ENCODE data around the gene CNTN3. TPM values are rescaled to one million over a fixed set of nuclear protein-coding genes. Genes with fewer than 3 reads are reported as not detected.

The CNTN3 gene
- total and polyA plus RNA-seq, 3 donors from 2014 or later: 2.4 to 4.1 (median 3.7) TPM

GRCh38 chr3:74626011-74626410 is 11.6 kb upstream of the CNTN3 start:
- 79 to 97% methylated on average over 2 of the region's 2 CpGs for WGBS, 2 donors
- Histone ChIP-seq H3K36me3 (ENCODE audit: low read depth, missing control alignments) (no peaks in the 10 kb centered on the region), H3K9me3 (no peaks in the 10 kb centered on the region), H3K4me3 (no peak overlapping the region), H3K27me3 (no peaks in the 10 kb centered on the region), H3K27ac (no peak overlapping the region), H3K4me1 (no peaks in the 10 kb centered on the region)
- DNase-seq: no peak
- no peak for TF ChIP-seq POLR2A (IDR thresholded peaks at IDR 0.05)
- TF ChIP-seq, protein P1, sequence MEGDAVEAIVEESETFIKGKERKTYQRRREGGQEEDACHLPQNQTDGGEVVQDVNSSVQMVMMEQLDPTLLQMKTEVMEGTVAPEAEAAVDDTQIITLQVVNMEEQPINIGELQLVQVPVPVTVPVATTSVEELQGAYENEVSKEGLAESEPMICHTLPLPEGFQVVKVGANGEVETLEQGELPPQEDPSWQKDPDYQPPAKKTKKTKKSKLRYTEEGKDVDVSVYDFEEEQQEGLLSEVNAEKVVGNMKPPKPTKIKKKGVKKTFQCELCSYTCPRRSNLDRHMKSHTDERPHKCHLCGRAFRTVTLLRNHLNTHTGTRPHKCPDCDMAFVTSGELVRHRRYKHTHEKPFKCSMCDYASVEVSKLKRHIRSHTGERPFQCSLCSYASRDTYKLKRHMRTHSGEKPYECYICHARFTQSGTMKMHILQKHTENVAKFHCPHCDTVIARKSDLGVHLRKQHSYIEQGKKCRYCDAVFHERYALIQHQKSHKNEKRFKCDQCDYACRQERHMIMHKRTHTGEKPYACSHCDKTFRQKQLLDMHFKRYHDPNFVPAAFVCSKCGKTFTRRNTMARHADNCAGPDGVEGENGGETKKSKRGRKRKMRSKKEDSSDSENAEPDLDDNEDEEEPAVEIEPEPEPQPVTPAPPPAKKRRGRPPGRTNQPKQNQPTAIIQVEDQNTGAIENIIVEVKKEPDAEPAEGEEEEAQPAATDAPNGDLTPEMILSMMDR (IDR thresholded peaks at IDR 0.05): no peak
- intact Hi-C loops (cut with DNase I; ENCODE audit: low total_unique reads): no loop called here

DNA sequence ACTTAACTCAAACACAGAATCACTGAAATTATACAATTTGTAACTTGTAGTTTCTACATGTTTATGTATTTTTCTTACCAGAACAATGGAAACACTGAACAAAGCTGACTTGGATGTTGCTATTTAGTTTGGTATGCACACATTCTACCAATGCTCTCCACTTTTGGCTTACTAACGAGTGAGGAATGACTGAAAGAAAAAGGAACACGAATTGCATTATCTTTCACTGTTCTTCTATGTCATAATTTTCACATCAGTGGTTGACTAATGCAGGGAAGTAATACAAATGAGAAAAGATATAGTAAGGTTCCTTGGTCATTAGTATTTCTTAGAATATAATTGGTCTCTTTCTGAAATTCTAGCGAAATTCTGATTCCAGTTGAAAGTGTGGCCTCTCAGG is 9.8 kb upstream of the CNTN3 start:
- Histone ChIP-seq H3K36me3 (ENCODE audit: low read depth, missing control alignments) (no peaks in the 10 kb centered on the region), H3K27ac (no peak overlapping the region), H3K27me3 (no peaks in the 10 kb centered on the region), H3K4me3 (no peak overlapping the region), H3K9me3 (no peaks in the 10 kb centered on the region), H3K4me1 (no peaks in the 10 kb centered on the region)
- TF ChIP-seq, protein P1 (IDR thresholded peaks at IDR 0.05): no peak
- TF ChIP-seq POLR2A (IDR thresholded peaks at IDR 0.05): no peak
- 62 to 69% methylated on average over 3 of the region's 3 CpGs for WGBS, 2 donors
- DNase-seq: no peak
- intact Hi-C loops (cut with DNase I; ENCODE audit: low total_unique reads): no loop called here

- H3K4me1 ChIP-seq: no peaks in the 10 kb centered on the region
- intact Hi-C loops (cut with DNase I; ENCODE audit: low total_unique reads): no loop called here
- no peak overlapping the region for H3K4me3 ChIP-seq
- H3K9me3 ChIP-seq: no peaks in the 10 kb centered on the region
- TF ChIP-seq POLR2A (IDR thresholded peaks at IDR 0.05): no peak
- TF ChIP-seq, protein P1 (IDR thresholded peaks at IDR 0.05): no peak
- H3K27me3 ChIP-seq: no peaks in the 10 kb centered on the region
- no peaks in the 10 kb centered on the region for H3K36me3 ChIP-seq (ENCODE audit: low read depth, missing control alignments)
- no peak for DNase-seq
- H3K27ac ChIP-seq: no peak overlapping the region
Measured at GRCh38 chr3:74623261-74623836, 8.9 kb upstream of the CNTN3 start.

DNA sequence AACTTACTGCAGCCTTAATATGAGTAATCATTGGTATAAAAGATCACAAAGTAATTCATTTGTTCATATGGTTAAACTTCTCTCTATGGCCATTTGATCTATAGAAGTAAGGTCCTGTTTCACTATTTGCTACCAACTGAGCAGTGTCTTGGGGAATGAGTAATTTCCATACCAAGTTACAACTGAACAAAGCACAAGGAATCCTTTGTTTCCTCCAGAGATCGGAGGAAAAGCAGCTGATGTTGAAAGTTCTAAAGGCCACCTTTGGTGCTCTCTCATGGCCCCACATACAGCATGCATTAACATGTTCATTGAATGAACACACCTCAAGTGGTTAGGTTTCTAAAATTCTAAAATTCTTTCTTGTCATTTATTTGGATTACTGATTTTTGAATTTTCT is 7.1 kb upstream of the CNTN3 start:
- no peak for TF ChIP-seq POLR2A (IDR thresholded peaks at IDR 0.05)
- TF ChIP-seq, protein P1 (IDR thresholded peaks at IDR 0.05): no peak
- Histone ChIP-seq H3K4me3 (no peak overlapping the region), H3K36me3 (ENCODE audit: low read depth, missing control alignments) (no peaks in the 10 kb centered on the region), H3K9me3 (no peaks in the 10 kb centered on the region), H3K27ac (no peak overlapping the region), H3K4me1 (no peaks in the 10 kb centered on the region), H3K27me3 (no peaks in the 10 kb centered on the region)
- intact Hi-C loops (cut with DNase I; ENCODE audit: low total_unique reads): no loop called here
- WGBS, 2 donors: 66 to 80% methylated on average over 1 of the region's 1 CpG
- DNase-seq: no peak

GRCh38 chr3:74617776-74618175 is 3.3 kb upstream of the CNTN3 start:
- no peak overlapping the region for H3K4me3 ChIP-seq
- H3K27ac ChIP-seq: no peak overlapping the region
- no peaks in the 10 kb centered on the region for H3K4me1 ChIP-seq
- H3K36me3 ChIP-seq (ENCODE audit: low read depth, missing control alignments): no peaks in the 10 kb centered on the region
- 69% methylated on average over 3 of the region's 3 CpGs for WGBS, 2 donors
- no peaks in the 10 kb centered on the region for H3K9me3 ChIP-seq
- H3K27me3 ChIP-seq: no peaks in the 10 kb centered on the region
- intact Hi-C loops (cut with DNase I; ENCODE audit: low total_unique reads): no loop called here
- DNase-seq: no peak
- TF ChIP-seq, protein P1 (IDR thresholded peaks at IDR 0.05): no peak
- TF ChIP-seq POLR2A (IDR thresholded peaks at IDR 0.05): no peak

All from testis (tissue), 3 donors.